NOMO-1 treated with DMSO at 0.1 percent for 48 hours (cell line): Measurements from ENCODE around the gene FOXI1.

Experiments used
- DNase-seq: peaks from one replicate; lab custom pipeline; 2025; ENCODE audit not compliant: unreplicated experiment; lab: John Stamatoyannopoulos, UW

The FOXI1 gene

GRCh38 chr5:170105642-170106611, at the start of gene FOXI1:
Gene FOXI1, plus strand, starts transcription at chr5:170105897. Its CDS starts 61 bp downstream, at chr5:170105958.
- DNase-seq, result no peak

- no peak for DNase-seq
Measured at GRCh38 chr5:170056561-170057267, 49.0 kb upstream of the FOXI1 start.

DNA sequence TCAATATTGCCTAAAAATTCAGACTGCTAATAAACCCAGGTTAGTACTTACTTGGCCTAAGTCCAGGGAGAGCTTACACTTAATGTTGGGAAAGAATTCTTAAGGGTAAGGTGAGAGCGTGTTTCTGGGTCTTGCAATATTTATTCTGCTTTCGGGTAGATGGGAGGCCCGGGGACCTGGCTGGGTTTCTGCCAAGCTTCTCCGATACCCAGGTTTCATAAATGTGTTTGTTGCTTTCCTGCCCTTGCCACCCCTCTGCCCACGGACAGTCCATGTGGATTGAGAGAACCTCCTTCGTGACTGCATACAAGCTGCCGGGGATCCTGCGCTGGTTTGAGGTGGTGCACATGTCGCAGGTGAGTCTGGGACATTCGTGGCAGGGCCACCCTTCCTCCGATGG, 48.4 kb upstream of the FOXI1 start:
- DNase-seq, result no peak

DNA sequence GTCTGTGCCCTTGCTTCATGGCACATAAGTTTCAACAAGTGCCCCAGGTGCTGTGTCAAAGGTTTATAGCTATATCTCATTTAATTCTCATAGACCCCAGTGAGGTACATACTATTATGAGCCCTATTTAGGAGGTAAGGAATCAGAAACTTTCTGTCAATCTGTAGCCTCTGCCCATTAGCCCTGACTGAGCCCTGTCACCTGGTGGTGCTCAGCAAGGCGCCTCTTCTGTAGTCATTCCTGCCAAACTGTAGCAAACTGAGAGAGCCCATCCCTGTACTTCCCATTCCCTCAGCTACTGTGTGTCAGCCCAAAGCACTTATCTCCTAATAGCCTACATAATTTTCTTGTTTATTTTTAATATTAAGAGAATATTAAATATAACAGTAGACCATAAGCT, 46.5 kb upstream of the FOXI1 start:
- no peak for DNase-seq

- DNase-seq, result no peak
Measured at GRCh38 chr5:170067152-170067551, 38.5 kb upstream of the FOXI1 start.

- DNase-seq, result no peak
Measured at GRCh38 chr5:170067574-170068170, 38.0 kb upstream of the FOXI1 start.

GRCh38 chr5:170069512-170069911, 36.2 kb upstream of the FOXI1 start:
- no peak for DNase-seq

DNA sequence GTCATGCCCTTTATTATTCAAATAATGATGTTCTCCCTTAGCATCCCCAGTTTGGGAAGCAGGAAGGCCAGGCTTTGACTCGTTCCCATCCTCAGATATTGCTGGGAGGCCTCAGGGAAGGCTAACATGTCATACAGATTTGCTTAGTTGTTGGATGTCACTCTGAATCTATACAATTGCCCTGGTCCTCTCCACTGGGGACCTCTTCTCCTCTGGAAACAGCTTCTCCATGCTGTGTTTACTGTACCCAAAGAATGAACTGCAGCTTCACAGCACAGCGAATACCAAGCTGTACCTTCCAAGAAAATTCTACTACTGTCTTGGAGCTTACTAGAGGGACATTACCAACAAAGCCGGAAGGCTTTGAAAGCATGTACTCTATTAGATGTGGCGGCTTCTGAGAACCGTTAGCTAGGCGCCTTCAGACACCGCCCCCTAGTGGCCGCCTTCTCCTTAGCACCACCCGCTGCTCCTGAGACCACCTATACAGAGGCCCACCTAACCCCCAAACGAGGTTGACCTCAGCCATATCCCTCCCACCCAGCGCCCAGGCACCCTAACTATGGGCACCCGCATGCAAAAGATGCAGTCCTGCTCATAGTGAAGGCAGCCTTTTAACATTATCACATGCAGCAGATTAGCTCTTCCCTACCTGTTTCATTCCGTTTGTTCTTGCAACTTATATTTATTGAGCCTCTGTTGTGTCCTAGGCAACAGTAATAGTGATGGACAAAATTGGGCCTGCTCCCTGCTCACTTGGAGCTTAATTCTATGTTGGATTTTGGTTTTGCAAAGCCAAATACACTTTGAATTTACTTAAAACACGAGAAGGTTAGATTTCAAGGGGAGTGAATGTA, 34.9 kb upstream of the FOXI1 start:
- DNase-seq, result no peak

GRCh38 chr5:170071748-170072147, 33.9 kb upstream of the FOXI1 start:
- no peak for DNase-seq

GRCh38 chr5:170075696-170076095, 30.0 kb upstream of the FOXI1 start:
- DNase-seq, result no peak

GRCh38 chr5:170076211-170076610, 29.5 kb upstream of the FOXI1 start:
- DNase-seq, result no peak

GRCh38 chr5:170076739-170077138, 29.0 kb upstream of the FOXI1 start:
- DNase-seq, result no peak

GRCh38 chr5:170077526-170077925, 28.2 kb upstream of the FOXI1 start:
- DNase-seq, result no peak

DNA sequence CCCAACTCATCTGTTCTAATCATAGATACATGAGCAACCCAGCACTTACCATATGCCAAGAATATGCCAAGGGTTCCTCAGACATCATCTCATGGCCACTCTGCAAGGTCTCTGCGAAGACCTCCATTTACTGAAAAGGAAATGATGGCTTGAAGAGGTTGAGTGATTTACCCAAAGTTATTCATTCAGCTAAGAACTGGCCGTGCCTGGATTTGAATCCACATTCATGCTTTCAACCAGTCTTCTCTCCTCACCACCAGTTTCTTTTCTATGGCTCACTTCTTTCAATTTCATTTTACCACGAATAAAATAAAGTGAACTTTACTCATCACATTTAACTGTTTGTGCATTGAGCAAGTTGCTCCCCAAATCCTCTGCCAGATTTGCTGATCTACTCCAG, 27.2 kb upstream of the FOXI1 start:
- DNase-seq, result no peak

DNA sequence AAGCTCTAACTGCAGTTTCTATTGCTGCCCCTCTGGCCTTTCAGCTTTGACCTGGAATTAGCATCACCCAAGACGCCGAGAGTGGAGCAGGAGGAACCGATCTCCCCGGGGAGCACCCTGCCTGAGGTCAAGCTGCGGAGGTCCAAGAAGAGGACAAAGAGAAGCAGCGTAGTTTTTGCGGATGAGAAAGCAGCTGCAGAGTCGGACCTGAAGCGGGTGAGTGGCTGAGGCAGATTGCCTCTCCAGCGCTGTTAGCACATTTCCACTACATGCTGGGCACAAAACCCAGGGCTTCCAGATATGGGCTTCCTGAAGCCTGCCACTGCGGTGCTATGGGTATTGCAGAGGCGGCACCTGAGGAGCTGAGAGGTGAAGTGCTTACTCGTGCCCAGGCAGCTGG, 26.8 kb upstream of the FOXI1 start:
- DNase-seq, result no peak

DNA sequence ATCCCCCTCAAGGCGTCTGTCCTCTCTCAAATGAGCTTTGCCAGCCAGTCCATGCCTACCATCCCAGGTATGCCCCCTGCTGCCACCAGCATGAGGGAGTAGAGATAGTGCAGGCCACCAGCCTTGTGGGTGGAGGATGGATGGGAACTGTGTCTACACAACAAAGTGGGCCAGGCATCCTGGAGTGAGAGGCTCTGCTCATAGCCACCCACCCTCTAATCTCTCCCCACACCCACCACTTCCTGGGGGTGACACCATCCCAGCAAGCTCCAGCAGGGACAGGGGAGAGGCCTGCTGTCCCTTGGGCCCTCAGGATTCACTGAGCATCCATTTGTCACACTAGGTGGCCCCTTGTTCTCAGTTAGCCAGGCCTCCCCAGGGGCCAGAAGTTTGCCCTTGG, 25.5 kb upstream of the FOXI1 start:
- no peak for DNase-seq

DNA sequence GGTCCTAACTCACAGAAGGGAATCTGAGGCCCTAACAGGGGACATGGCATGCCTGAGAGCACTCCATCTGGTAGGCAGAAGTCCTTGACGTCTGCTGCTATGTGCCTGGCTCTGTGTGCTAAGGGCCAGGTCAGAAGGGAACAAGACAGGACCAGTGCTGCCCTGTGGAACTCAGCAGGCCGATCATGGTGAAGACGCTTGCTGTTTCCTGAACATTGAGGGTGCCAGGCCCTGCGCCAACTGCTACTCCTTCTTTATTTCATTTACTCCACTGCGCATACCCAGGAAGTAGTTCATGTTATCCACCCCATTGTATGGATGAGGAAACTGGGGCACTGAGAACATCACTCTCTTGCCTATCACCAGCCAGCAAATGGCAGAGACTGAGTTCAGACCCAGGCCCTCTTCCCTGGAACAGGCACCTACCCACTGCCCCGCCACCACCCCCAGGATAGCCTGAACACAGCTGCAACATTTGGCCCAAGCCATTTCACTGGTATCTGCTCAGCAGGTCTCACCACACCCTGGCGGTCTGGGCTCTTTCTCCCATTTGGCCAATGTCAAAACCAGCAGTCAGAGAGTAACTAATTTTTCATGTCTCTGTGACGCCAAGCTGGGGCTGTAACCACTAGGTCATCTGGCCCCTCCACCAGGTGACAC, 24.8 kb upstream of the FOXI1 start:
- no peak for DNase-seq

DNA sequence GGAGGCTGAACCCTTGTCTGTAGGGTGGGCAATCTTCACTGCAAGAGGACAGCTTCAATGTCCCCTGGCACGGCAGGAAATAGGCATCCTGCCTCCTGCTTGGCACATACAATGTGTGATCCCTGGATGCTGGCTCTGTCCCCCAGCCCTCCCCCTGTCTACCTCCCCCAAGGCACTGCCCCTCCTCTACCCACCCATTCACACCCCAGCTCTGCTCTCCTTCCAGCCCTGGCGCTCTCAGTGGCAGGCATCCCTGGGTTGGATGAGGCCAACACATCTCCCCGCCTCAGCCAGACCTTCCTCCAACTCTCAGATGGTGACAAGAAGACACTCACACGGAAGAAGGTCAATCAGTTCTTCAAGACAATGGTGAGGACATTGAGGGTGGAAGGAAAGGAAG, 24.1 kb upstream of the FOXI1 start:
- no peak for DNase-seq

DNA sequence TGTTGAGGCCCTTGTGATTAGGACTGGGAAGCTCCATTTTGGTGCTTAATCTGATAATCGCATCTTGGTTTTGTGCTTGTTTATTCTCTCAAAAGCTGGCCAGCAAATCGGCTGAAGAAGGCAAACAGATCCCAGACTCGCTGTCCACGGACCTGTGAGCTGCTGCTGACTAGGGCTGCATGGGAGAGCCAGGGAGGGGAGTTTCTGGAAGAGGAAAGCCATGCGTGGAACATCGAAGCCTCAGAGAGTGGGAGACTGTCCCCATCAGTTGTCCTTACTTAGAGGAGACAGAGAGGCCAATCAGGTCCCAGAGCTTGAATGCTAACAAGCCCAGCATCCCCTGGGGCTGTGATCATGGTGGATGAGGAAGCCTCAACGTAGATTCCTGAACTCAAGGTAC, 23.0 kb upstream of the FOXI1 start:
- DNase-seq, result no peak

DNA sequence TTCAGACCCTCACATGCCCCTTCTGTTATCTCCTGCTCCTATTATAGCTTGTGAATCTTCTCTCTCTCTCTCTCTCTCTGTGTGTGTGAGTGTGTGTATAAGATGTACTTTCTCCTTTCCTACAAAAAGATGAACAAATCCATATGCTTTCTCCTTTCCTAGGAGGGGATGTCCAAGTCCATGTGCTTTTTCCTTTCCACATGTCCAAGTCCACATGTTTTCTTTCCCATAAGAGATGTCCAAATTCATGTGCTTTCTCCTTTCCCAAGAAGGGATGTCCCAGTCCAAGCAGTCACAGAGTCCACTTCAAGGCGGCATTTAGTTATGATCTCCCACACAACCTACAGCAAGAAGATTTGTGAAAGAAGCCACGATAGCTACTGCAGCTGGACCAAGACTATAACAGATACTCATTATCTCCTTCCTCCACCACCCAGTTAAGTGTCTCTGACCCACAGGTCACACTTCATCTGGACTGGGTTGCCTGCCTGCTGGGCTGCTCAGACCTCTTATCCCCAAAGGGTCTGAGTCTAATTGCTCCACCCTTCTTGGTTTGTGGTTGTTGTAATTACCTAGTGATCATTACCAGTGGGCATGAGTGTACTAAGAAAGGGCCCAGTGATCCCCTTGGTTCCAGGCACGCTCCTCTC, 18.4 kb upstream of the FOXI1 start:
- no peak for DNase-seq
